CD4-positive, alpha-beta T cell treated with Interleukin-4 for 4 hours (primary cell): Measurements from ENCODE around the gene LGALS7.

Experiments
- DNase-seq: peaks from one replicate; pipeline ENCODE4 v3.0.0-alpha.2; 2020

Gene LGALS7

DNA sequence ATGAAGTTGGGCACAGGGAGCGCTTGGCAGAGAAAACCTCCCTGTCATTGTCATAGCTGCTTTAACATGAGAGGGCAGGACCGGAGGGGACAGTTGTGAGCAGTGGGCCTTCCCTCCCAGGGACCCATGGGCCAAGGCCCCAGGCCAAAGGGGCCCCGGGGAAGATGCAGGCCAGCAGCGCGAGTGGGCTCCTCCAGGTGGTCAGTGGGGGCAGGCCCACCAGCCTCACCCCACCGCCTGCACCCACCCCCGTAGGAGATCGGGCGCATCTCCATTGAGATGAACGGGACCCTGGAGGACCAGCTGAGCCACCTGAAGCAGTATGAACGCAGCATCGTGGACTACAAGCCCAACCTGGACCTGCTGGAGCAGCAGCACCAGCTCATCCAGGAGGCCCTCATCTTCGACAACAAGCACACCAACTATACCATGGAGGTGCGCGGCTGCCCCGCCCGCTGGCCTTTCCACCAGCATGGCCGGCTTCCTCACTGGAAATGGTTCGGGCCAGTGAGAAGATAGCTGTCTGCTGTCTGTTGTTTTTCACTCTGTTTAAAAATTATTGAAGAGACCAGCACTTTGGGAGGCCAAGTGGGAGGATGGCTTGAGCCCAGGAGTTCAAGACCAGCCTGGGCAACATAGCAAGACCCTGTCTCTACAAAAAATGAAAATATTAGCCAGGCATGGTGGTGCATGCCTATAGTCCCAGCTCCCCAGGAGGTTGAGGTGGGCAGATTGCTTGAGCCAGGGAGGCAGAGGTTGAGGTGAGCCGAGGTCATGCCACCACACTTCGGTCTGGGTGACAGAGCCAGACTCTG is 47.6 kb downstream of the LGALS7 start:
- no peak for DNase-seq

DNA sequence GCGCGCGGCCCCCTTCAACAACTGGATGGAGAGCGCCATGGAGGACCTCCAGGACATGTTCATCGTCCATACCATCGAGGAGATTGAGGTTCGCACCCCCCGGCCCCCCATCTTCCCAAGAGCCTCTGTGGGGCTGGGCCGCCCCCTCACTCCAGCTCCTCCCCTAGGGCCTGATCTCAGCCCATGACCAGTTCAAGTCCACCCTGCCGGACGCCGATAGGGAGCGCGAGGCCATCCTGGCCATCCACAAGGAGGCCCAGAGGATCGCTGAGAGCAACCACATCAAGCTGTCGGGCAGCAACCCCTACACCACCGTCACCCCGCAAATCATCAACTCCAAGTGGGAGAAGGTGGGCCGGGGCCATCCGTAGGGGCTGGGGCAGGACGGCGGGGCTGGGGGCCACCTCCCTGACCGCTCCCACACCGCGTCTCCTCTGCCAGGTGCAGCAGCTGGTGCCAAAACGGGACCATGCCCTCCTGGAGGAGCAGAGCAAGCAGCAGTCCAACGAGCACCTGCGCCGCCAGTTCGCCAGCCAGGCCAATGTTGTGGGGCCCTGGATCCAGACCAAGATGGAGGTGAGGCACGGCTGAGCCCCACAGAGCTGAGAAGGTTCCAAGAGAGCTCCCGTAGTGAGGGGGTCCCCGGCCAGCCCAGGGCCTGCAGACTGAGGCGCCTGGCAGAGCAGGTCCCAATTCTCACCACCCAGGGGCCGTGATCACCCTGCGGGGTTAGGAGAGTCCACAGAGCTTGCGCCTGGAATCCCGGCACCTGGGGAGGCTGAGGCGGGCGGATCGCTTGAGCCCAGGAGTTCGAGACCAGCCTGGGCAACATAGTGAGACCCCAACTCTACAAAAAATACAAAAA is 49.1 kb downstream of the LGALS7 start:
- DNase-seq, result no peak

DNA sequence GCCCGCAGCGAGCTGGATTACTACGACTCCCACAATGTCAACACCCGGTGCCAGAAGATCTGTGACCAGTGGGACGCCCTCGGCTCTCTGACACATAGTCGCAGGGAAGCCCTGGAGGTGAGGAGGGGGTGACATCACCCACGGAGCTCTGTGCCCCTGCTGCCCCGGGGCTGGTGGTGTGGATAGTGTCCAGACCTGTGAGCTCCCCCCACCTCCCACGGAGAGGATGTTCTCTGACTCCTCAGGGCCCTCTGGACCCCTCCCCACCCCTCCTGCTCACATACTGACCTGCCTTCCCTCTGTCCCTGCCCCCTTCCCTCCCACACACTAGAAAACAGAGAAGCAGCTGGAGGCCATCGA is 49.7 kb downstream of the LGALS7 start:
- DNase-seq, result no peak

DNA sequence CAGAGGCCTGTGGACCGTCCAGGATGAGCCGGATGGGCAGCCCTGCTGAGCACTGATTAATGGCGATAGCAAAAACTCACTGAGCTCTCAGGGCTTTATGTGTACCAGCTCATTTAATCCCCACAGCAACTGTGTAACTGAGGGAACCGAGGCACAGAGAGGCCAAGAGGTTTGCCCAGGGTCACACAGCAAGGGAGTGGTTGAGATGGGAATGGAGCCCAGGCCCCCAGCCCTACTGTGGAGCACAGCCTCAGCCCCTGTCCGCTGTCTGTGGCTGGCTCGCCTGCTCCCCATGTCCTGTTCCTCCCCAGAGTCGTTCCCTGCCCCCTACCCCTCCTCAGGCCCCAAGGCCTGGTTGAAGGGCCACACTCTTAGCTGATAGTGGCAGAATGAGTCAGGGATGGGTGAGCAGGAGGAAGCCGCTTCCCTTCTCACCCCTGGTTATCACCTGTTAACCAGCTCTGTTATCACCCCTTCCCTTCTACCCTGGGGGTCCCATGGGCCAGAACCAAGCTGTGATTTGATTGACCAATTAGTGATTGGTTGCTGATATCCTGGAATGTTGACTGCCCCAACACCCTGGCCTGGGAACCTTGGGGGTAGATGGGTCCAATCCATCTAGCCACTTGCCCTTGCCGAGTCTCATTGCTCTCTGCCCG is 50.2 kb downstream of the LGALS7 start:
- no peak for DNase-seq

DNA sequence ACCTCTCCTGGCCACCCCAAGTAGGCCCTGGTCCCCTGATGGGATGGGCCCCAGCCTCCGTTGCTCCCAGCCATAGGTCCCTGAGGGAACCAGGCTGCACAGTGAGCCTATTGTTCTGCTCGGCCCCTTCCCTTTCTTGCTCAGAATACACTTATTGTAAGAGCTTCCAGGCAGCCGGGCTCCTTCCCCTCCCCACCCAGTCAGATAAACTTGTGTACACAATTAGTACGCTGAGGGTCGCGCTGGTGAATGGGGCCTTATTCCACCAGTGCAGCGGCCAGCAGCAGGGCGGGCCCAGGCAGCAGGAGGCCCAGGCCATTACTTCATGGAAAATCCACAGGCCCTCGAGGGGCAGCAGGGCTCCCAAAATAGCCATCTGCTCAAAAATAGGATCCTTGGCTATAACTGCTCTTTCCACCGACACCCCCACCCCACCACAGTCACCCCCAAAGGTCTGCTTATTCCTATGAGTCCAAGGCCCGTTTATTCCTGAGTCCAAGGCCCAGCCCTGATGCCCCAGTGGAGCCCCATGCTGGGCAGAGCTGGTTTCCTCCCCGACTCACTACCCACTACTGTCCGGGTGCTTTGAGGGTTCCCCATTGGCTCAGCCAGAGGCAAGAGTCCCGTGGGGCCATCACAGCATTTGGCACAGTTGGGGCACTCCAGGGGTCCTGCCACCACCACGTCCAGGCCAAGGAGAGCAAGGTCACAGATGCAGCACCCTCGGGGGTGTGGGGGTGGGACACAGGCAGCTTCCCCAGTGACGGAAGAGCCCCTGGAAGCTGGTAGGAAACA is 51.1 kb downstream of the LGALS7 start:
- DNase-seq, result no peak

DNA sequence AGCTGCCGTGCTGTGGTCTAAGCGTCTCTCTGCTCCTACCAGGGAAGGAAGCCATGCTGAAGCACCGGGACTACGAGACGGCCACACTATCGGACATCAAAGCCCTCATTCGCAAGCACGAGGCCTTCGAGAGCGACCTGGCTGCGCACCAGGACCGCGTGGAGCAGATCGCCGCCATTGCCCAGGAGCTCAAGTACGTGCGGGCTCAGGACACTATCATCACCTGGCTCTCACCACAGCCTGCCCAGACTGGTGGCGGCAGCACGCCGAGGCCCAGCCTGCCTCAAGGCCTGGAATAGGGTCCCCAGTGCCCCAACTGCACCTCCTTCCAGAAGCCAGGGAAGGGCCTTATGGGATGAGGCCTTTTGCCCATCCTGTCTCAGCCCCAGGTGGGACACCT is 51.8 kb downstream of the LGALS7 start:
- no peak for DNase-seq
